WTC11 (cell line): ENCODE data around the gene CST3. TPM values are rescaled to one million over a fixed set of nuclear protein-coding genes. Genes with fewer than 3 reads are reported as not detected.

Experiments
- ATAC-seq: fragments of 200-7000 bp; cut with Tn5 transposase; 2 replicates; pipeline ENCODE4 v1.10.0; 2021; ENCODE audit warnings: mild to moderate bottlenecking, moderate library complexity
- CTCF ChIA-PET: fragments of 300-600 bp; sonication (Branson Sonifier 250); formaldehyde crosslinking; loops from one replicate; lab custom pipeline; 2021; ENCODE audit warnings: antibody characterized with exemption; lab: Charles Lee
- POLR2A ChIA-PET: fragments of 350-600 bp; sonication (Branson Sonifier 250); formaldehyde crosslinking; loops from one replicate; lab custom pipeline; 2021; ENCODE audit warnings: antibody characterized with exemption; lab: Charles Lee
- DNase-seq: peaks from one replicate; pipeline ENCODE4 v3.0.0; 2021; ENCODE audit warnings: low spot score
- H3K27ac Mint-ChIP-seq: 2 replicates; pipeline ENCODE4 v1.8.0; 2021; ENCODE audit warnings: mixed read lengths
- H3K27me3 Mint-ChIP-seq: 2 replicates; pipeline ENCODE4 v1.8.0; 2021; ENCODE audit warnings: low read depth, mild to moderate bottlenecking, moderate library complexity, mixed read lengths
- H3K36me3 Mint-ChIP-seq: 2 replicates; pipeline ENCODE4 v1.8.0; 2021; ENCODE audit warnings: mixed read lengths
- H3K4me1 Mint-ChIP-seq: 2 replicates; pipeline ENCODE4 v1.8.0; 2022; ENCODE audit warnings: mixed read lengths
- H3K4me3 Mint-ChIP-seq: 2 replicates; pipeline ENCODE4 v1.8.0; 2021; ENCODE audit warnings: mild to moderate bottlenecking, moderate library complexity, mixed read lengths
- H3K9me3 Mint-ChIP-seq: 2 replicates; pipeline ENCODE4 v1.8.0; 2021; ENCODE audit warnings: mixed read lengths
- ARID4B ChIP-seq: sonication (generic); formaldehyde crosslinking; IDR thresholded peaks from 2 replicates; pipeline ENCODE4 v1.8.0; 2023; ENCODE audit warnings: missing genetic modification reagents, mild to moderate bottlenecking, borderline replicate concordance
- CREB1 ChIP-seq: sonication (generic); formaldehyde crosslinking; IDR thresholded peaks from 2 replicates; pipeline ENCODE4 v1.8.0; 2023; ENCODE audit warnings: mild to moderate bottlenecking, missing genetic modification reagents
- CREM ChIP-seq: sonication (generic); formaldehyde crosslinking; IDR thresholded peaks from 2 replicates; pipeline ENCODE4 v1.8.1; 2022; ENCODE audit warnings: mild to moderate bottlenecking, missing genetic modification reagents, moderate library complexity
- ERG ChIP-seq: fragments of 250-450 bp; sonication (Bioruptor Pico); IDR thresholded peaks from 2 replicates; pipeline ENCODE4 v1.8.0; 2021; ENCODE audit warnings: mild to moderate bottlenecking
- ESRRA ChIP-seq: sonication (generic); formaldehyde crosslinking; IDR thresholded peaks from 2 replicates; pipeline ENCODE4 v1.8.1; 2022; ENCODE audit warnings: mild to moderate bottlenecking, missing genetic modification reagents, borderline replicate concordance
- ETV6 ChIP-seq: sonication (generic); formaldehyde crosslinking; IDR thresholded peaks from 2 replicates; pipeline ENCODE4 v1.8.1; 2022; ENCODE audit warnings: mild to moderate bottlenecking, missing genetic modification reagents
- FOXK1 ChIP-seq: sonication (generic); formaldehyde crosslinking; IDR thresholded peaks from 2 replicates; pipeline ENCODE4 v1.8.0; 2022; ENCODE audit warnings: mild to moderate bottlenecking, moderate library complexity, missing genetic modification reagents
- IRF2 ChIP-seq: sonication (generic); formaldehyde crosslinking; IDR thresholded peaks from 2 replicates; pipeline ENCODE4 v1.8.0; 2022; ENCODE audit warnings: low read depth, missing genetic modification reagents, borderline replicate concordance
- JUN ChIP-seq: sonication (generic); formaldehyde crosslinking; IDR thresholded peaks from 2 replicates; pipeline ENCODE4 v1.8.0; 2023; ENCODE audit warnings: mild to moderate bottlenecking, missing genetic modification reagents
- KAT7 ChIP-seq: sonication (generic); formaldehyde crosslinking; IDR thresholded peaks from 2 replicates; pipeline ENCODE4 v1.8.1; 2023; ENCODE audit warnings: missing genetic modification reagents, mild to moderate bottlenecking, borderline replicate concordance
- MXD4 ChIP-seq: fragments of 250-450 bp; sonication (Bioruptor Pico); IDR thresholded peaks from 2 replicates; pipeline ENCODE4 v1.8.0; 2021; ENCODE audit warnings: mild to moderate bottlenecking, moderate library complexity, borderline replicate concordance
- NR3C1 ChIP-seq: sonication (generic); formaldehyde crosslinking; conservative IDR thresholded peaks from 2 replicates; pipeline ENCODE4 v1.8.1; 2023; ENCODE audit warnings: low read depth, mild to moderate bottlenecking, missing genetic modification reagents
- OVOL2 ChIP-seq: fragments of 250-450 bp; sonication (Bioruptor Pico); IDR thresholded peaks from 2 replicates; pipeline ENCODE4 v1.9.0; 2021; ENCODE audit warnings: mild to moderate bottlenecking, borderline replicate concordance
- RELA ChIP-seq: sonication (generic); formaldehyde crosslinking; IDR thresholded peaks from 2 replicates; pipeline ENCODE4 v1.8.1; 2022; ENCODE audit warnings: missing genetic modification reagents, mild to moderate bottlenecking, borderline replicate concordance
- RORB ChIP-seq: fragments of 250-450 bp; sonication (Bioruptor Pico); IDR thresholded peaks from 2 replicates; pipeline ENCODE4 v1.9.0; 2021; ENCODE audit warnings: mild to moderate bottlenecking
- TEAD1 ChIP-seq: sonication (generic); formaldehyde crosslinking; IDR thresholded peaks from 2 replicates; pipeline ENCODE4 v1.8.0; 2022; ENCODE audit warnings: mild to moderate bottlenecking, missing genetic modification reagents
- USF1 ChIP-seq: sonication (generic); formaldehyde crosslinking; IDR thresholded peaks from 2 replicates; pipeline ENCODE4 v1.8.0; 2022; ENCODE audit warnings: mild to moderate bottlenecking, missing genetic modification reagents
- ZNF281 ChIP-seq: sonication (generic); formaldehyde crosslinking; IDR thresholded peaks from 2 replicates; pipeline ENCODE4 v1.8.0; 2023; ENCODE audit warnings: mild to moderate bottlenecking, missing genetic modification reagents
- ZNF396 ChIP-seq: fragments of 250-450 bp; sonication (Bioruptor Pico); IDR thresholded peaks from 2 replicates; pipeline ENCODE4 v1.8.0; 2021; ENCODE audit warnings: mild to moderate bottlenecking, moderate library complexity, borderline replicate concordance
- ZNF416 ChIP-seq: fragments of 250-450 bp; sonication (Bioruptor Pico); IDR thresholded peaks from 2 replicates; pipeline ENCODE4 v1.9.0; 2021; ENCODE audit warnings: mild to moderate bottlenecking, inconsistent platforms
- ZNF671 ChIP-seq: fragments of 250-450 bp; sonication (Bioruptor Pico); IDR thresholded peaks from 2 replicates; pipeline ENCODE4 v1.8.0; 2021; ENCODE audit warnings: mild to moderate bottlenecking
- total RNA-seq: library from RNA; stranded (reverse); gene quantifications from 3 replicates; pipeline ENCODE4 v1.2.3, GENCODE V29; 2021
- TF ChIP-seq, protein P1 (sequence below): sonication (generic); formaldehyde crosslinking; IDR thresholded peaks from 2 replicates; pipeline ENCODE4 v1.8.1; 2023; ENCODE audit warnings: mild to moderate bottlenecking, missing genetic modification reagents
- TF ChIP-seq, protein P2 (sequence below): sonication (generic); formaldehyde crosslinking; IDR thresholded peaks from 2 replicates; pipeline ENCODE4 v1.8.0; 2022; ENCODE audit warnings: mild to moderate bottlenecking, missing genetic modification reagents
- TF ChIP-seq, protein P3 (sequence below): fragments of 200-600 bp; IDR thresholded peaks from 2 replicates; pipeline ENCODE4 v1.8.0; 2022; ENCODE audit warnings: antibody characterized with exemption

Gene CST3
- total RNA-seq, 1 experiment from 2014 or later = 52.1 TPM

GRCh38 chr20:23672158-23672557 is 34.4 kb upstream of the CST3 start (continued):
- TF ChIP-seq CREB1 (CRISPR knock-in tag) (no peak), JUN (CRISPR knock-in tag) (no peak), RORB (CRISPR knock-in tag) (no peak), IRF2 (CRISPR knock-in tag) (no peak), ERG (CRISPR knock-in tag) (no peak), ZNF416 (CRISPR knock-in tag) (no peak), ETV6 (CRISPR knock-in tag) (no peak), NR3C1 (CRISPR knock-in tag) (no peak), ESRRA (CRISPR knock-in tag) (no peak)
- TF ChIP-seq, all 79 proteins: peak for 0

GRCh38 chr20:23671479-23671878 is 33.7 kb upstream of the CST3 start:
- Mint-ChIP-seq H3K36me3 (no peaks in the 10 kb centered on the region), H3K9me3 (peaks cover 5% of the 10 kb centered on the region; the same call in 1 of the 2 replicates), H3K4me3 (no peak overlapping the region), H3K4me1 (no peaks in the 10 kb centered on the region), H3K27me3 (peaks cover 3% of the 10 kb centered on the region), H3K27ac (no peak overlapping the region)
- CTCF ChIA-PET = no interaction called here
- ATAC-seq (no peak), DNase-seq (no peak)
- POLR2A ChIA-PET = no interaction called here
- TF ChIP-seq ZNF396 (CRISPR knock-in tag) = no peak
- TF ChIP-seq RELA (CRISPR knock-in tag) = no peak
- no peak for TF ChIP-seq JUN (CRISPR knock-in tag)
- TF ChIP-seq TEAD1 (CRISPR knock-in tag) = no peak
- no peak for TF ChIP-seq OVOL2
- TF ChIP-seq MXD4 (CRISPR knock-in tag) = no peak
- no peak for TF ChIP-seq CREM (CRISPR knock-in tag)
- TF ChIP-seq, protein P1, sequence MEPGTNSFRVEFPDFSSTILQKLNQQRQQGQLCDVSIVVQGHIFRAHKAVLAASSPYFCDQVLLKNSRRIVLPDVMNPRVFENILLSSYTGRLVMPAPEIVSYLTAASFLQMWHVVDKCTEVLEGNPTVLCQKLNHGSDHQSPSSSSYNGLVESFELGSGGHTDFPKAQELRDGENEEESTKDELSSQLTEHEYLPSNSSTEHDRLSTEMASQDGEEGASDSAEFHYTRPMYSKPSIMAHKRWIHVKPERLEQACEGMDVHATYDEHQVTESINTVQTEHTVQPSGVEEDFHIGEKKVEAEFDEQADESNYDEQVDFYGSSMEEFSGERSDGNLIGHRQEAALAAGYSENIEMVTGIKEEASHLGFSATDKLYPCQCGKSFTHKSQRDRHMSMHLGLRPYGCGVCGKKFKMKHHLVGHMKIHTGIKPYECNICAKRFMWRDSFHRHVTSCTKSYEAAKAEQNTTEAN (CRISPR knock-in tag) = no peak
- TF ChIP-seq, protein P2, sequence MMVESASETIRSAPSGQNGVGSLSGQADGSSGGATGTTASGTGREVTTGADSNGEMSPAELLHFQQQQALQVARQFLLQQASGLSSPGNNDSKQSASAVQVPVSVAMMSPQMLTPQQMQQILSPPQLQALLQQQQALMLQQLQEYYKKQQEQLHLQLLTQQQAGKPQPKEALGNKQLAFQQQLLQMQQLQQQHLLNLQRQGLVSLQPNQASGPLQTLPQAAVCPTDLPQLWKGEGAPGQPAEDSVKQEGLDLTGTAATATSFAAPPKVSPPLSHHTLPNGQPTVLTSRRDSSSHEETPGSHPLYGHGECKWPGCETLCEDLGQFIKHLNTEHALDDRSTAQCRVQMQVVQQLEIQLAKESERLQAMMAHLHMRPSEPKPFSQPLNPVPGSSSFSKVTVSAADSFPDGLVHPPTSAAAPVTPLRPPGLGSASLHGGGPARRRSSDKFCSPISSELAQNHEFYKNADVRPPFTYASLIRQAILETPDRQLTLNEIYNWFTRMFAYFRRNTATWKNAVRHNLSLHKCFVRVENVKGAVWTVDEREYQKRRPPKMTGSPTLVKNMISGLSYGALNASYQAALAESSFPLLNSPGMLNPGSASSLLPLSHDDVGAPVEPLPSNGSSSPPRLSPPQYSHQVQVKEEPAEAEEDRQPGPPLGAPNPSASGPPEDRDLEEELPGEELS (CRISPR knock-in tag) = no peak
- TF ChIP-seq USF1 (CRISPR knock-in tag) = no peak
- TF ChIP-seq FOXK1 (CRISPR knock-in tag) = no peak
- no peak for TF ChIP-seq ZNF281 (CRISPR knock-in tag)
- no peak for TF ChIP-seq ZNF671 (CRISPR knock-in tag)
- no peak for TF ChIP-seq KAT7
- no peak for TF ChIP-seq ESRRA (CRISPR knock-in tag)
- TF ChIP-seq ARID4B (CRISPR knock-in tag) = no peak
- TF ChIP-seq, protein P3, sequence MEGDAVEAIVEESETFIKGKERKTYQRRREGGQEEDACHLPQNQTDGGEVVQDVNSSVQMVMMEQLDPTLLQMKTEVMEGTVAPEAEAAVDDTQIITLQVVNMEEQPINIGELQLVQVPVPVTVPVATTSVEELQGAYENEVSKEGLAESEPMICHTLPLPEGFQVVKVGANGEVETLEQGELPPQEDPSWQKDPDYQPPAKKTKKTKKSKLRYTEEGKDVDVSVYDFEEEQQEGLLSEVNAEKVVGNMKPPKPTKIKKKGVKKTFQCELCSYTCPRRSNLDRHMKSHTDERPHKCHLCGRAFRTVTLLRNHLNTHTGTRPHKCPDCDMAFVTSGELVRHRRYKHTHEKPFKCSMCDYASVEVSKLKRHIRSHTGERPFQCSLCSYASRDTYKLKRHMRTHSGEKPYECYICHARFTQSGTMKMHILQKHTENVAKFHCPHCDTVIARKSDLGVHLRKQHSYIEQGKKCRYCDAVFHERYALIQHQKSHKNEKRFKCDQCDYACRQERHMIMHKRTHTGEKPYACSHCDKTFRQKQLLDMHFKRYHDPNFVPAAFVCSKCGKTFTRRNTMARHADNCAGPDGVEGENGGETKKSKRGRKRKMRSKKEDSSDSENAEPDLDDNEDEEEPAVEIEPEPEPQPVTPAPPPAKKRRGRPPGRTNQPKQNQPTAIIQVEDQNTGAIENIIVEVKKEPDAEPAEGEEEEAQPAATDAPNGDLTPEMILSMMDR = no peak
